ENCODE measurements around the gene KLC4.

DNA sequence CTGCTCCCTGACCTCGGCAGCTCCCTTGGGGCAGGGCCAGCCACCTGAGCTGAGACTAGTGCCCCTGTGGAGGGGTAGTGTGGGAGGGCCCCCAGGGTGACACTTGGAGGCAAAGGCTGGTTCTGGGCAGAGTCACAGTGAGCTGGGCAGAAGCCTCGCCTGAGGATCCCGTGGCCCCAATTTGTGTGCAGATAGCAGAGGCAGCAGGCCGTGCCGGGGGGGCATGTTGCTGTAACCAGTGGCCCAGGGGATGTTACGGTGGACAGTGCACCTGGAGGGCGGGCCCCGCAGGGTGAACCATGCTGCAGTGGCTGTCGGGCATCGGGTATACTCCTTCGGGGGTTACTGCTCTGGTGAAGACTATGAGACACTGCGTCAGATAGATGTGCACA is 42.5 kb upstream of the KLC4 start:
- TF ChIP-seq, protein P1, sequence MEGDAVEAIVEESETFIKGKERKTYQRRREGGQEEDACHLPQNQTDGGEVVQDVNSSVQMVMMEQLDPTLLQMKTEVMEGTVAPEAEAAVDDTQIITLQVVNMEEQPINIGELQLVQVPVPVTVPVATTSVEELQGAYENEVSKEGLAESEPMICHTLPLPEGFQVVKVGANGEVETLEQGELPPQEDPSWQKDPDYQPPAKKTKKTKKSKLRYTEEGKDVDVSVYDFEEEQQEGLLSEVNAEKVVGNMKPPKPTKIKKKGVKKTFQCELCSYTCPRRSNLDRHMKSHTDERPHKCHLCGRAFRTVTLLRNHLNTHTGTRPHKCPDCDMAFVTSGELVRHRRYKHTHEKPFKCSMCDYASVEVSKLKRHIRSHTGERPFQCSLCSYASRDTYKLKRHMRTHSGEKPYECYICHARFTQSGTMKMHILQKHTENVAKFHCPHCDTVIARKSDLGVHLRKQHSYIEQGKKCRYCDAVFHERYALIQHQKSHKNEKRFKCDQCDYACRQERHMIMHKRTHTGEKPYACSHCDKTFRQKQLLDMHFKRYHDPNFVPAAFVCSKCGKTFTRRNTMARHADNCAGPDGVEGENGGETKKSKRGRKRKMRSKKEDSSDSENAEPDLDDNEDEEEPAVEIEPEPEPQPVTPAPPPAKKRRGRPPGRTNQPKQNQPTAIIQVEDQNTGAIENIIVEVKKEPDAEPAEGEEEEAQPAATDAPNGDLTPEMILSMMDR (IDR thresholded peaks at IDR 0.05), result no peak
- TF ChIP-seq POLR2A (IDR thresholded peaks at IDR 0.05), result no peak

All from right lobe of liver (tissue), 4 donors.